Peyer's patch (tissue), 4 donors: ENCODE data around the gene C1QL3. TPM values are rescaled to one million over a fixed set of nuclear protein-coding genes. Genes with fewer than 3 reads are reported as not detected.

ENCODE experiments used
- DNase-seq, 3 donors: peaks; one replicate each; pipeline ENCODE4 v3.0.0-alpha.2; 2017 to 2019
- H3K27ac ChIP-seq, 4 donors: fragments of 200-600 bp; sonication (generic); one replicate each; pipeline ENCODE4 v1.5.1; 2016 to 2019
- H3K27me3 ChIP-seq, 2 donors: fragments of 200-600 bp; sonication (generic); one replicate each; pipeline ENCODE4 v1.5.1; 2019
- H3K36me3 ChIP-seq, 3 donors: fragments of 200-600 bp; sonication (generic); one replicate each; pipeline ENCODE4 v1.5.1; 2016 to 2019
- H3K4me1 ChIP-seq, 4 donors: fragments of 200-600 bp; sonication (generic); one replicate each; pipeline ENCODE4 v1.5.1; 2016 to 2019
- H3K4me3 ChIP-seq, 4 donors: fragments of 200-600 bp; sonication (generic); 1 replicate in 3 of 4; 2 replicates in 1 of 4; pipeline ENCODE4 v1.5.1; 2016 to 2019; ENCODE audit warnings: mild to moderate bottlenecking in 1 of 4
- H3K9me3 ChIP-seq, 4 donors: fragments of 200-600 bp; sonication (generic); one replicate each; pipeline ENCODE4 v1.5.1; 2016 to 2019; ENCODE audit warnings: mild to moderate bottlenecking in 1 of 4
- POLR2A ChIP-seq, 2 donors: fragments of 450-650 bp; IDR thresholded peaks; one replicate each; pipeline ENCODE4 v1.5.1; 2017; ENCODE audit warnings: antibody characterized with exemption in 2 of 2, mild to moderate bottlenecking in 2 of 2, moderate library complexity in 2 of 2
- total RNA-seq, 4 donors: library from RNA; depleted of rRNA; stranded (reverse); fragments of >200 nt; gene quantifications; one replicate each; pipeline ENCODE4 v1.1.0, GENCODE V29; 2016
- TF ChIP-seq, protein P1 (sequence below), 6 experiments: fragments of 450-650 bp in 4 of 6; fragments of 200-600 bp in 2 of 6; sonication (generic) in 1 of 6; IDR thresholded peaks; one replicate each; pipeline ENCODE4 v1.5.1; 2017 to 2019; ENCODE audit warnings: antibody characterized with exemption in 6 of 6, mild to moderate bottlenecking in 3 of 6, moderate library complexity in 1 of 6

Gene C1QL3
- total RNA-seq, 4 donors from 2014 or later, result not detected

DNA sequence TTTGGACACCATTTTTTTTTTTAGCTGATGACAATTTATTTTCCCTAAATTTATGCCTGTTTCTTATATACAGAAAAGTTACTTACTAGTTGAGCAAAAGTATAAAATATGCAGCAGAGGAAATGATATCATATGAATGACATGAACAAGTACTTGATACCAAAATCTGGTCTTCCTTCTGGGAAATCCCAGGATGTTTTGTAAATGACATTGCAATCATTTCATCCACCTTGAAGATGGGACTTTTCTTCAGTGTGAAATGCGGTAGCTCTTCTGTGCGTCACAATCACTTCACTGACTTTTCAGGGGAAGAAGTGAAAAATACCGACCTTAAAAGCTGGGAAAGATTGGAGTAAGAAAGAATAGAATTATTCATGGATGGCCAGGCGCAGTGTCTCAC is 23.8 kb downstream of the C1QL3 start:
- no peaks in the 10 kb centered on the region for H3K27me3 ChIP-seq
- H3K4me3 ChIP-seq, result no peak overlapping the region
- no peaks in the 10 kb centered on the region for H3K9me3 ChIP-seq
- H3K27ac ChIP-seq, result no peak overlapping the region
- H3K36me3 ChIP-seq, result no peaks in the 10 kb centered on the region
- no peak for DNase-seq
- H3K4me1 ChIP-seq, result no peaks in the 10 kb centered on the region
- no peak for TF ChIP-seq POLR2A (IDR thresholded peaks at IDR 0.05)
- TF ChIP-seq, protein P1, sequence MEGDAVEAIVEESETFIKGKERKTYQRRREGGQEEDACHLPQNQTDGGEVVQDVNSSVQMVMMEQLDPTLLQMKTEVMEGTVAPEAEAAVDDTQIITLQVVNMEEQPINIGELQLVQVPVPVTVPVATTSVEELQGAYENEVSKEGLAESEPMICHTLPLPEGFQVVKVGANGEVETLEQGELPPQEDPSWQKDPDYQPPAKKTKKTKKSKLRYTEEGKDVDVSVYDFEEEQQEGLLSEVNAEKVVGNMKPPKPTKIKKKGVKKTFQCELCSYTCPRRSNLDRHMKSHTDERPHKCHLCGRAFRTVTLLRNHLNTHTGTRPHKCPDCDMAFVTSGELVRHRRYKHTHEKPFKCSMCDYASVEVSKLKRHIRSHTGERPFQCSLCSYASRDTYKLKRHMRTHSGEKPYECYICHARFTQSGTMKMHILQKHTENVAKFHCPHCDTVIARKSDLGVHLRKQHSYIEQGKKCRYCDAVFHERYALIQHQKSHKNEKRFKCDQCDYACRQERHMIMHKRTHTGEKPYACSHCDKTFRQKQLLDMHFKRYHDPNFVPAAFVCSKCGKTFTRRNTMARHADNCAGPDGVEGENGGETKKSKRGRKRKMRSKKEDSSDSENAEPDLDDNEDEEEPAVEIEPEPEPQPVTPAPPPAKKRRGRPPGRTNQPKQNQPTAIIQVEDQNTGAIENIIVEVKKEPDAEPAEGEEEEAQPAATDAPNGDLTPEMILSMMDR (IDR thresholded peaks at IDR 0.05), result no peak

DNA sequence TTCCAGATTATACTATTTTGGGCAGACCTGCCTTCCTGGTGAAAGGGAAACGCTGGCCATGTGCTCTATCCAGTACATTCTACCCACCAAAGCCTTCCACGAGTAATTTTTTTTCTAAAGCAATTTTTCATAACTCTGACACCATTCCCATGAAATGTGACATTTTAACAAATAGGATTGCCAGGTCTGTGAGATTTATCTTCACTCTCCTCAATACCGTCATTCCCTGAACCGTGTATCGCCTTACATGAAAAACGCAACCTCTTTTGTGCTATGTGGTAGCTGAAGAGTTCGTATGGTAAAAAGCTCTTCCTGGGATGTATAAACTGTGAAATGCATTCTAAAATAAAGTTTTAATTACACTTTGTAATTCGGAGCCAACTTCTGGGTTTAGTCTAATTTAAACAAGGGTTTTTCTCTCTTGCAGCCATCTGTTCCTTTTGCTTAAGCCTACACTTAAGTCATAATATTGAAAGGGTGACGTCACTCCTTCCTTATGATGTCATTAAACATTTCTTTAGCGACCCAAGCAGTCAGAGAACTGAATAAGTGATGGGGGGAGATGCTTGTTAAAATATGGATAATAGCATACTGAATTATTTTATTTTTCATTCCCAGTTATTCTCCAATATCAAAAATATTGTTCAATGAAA is 27.7 kb downstream of the C1QL3 start:
- H3K27ac ChIP-seq, result no peak overlapping the region

DNA sequence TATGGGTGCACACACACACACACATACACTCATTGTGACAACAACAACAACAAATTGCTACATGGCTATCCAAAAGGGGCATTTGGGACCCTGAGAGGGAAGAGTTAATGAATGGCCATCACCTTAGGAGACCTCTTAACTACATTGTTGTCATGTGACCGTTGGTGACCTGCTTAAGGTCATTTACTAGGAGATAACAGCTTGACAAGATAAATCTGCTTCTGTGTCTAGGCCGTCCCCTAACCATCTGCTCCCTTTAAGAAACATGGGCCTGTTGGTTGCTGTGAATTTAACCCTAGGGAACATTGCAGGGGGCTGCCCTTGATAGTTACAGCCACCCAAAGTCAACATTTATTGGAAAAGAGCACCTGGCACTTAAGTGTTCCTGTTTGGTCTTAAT is 29.7 kb downstream of the C1QL3 start:
- H3K36me3 ChIP-seq, result peaks cover 0 to 8% (median 0%) of the 10 kb centered on the region in 3 donors
- H3K4me1 ChIP-seq, result no peaks in the 10 kb centered on the region
- H3K27me3 ChIP-seq, result no peaks in the 10 kb centered on the region
- TF ChIP-seq, protein P1 (IDR thresholded peaks at IDR 0.05), result no peak
- TF ChIP-seq POLR2A (IDR thresholded peaks at IDR 0.05), result no peak
- no peak overlapping the region for H3K27ac ChIP-seq
- no peak for DNase-seq
- no peaks in the 10 kb centered on the region for H3K9me3 ChIP-seq
- H3K4me3 ChIP-seq, result no peak overlapping the region

More for the DNA sequence above, 27.7 kb downstream of the C1QL3 start:
- Histone ChIP-seq H3K4me3 (no peak overlapping the region), H3K36me3 (peaks cover 0 to 4% (median 0%) of the 10 kb centered on the region in 3 donors), H3K4me1 (no peaks in the 10 kb centered on the region), H3K27me3 (no peaks in the 10 kb centered on the region), H3K9me3 (no peaks in the 10 kb centered on the region)
- TF ChIP-seq, protein P1 (IDR thresholded peaks at IDR 0.05), result no peak
- TF ChIP-seq POLR2A (IDR thresholded peaks at IDR 0.05), result no peak
- DNase-seq, result no peak

DNA sequence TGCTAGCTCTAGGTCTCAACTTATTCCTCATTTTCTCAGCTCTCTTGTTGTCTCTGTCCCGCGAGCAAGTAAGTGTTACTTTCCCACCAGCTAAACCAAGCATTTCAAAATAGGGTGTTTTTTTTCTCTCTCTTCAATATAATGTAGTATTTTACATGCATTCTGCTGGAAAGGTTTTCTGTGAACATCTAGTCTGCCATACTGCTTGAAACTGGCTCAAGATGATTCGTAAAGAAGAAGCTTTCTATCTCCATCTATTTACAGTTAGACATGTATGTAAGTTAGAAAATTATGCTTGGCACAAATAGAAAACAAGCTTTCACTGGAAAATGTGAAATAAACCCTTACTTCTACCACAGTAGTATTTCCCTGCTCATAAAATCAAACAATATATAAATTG is 31.2 kb downstream of the C1QL3 start:
- no peaks in the 10 kb centered on the region for H3K4me1 ChIP-seq
- DNase-seq, result no peak
- TF ChIP-seq POLR2A (IDR thresholded peaks at IDR 0.05), result no peak
- TF ChIP-seq, protein P1 (IDR thresholded peaks at IDR 0.05), result no peak
- no peaks in the 10 kb centered on the region for H3K9me3 ChIP-seq
- H3K27ac ChIP-seq, result no peak overlapping the region
- no peak overlapping the region for H3K4me3 ChIP-seq
- H3K27me3 ChIP-seq, result no peaks in the 10 kb centered on the region
- peaks cover 0 to 13% (median 0%) of the 10 kb centered on the region in 3 donors for H3K36me3 ChIP-seq

DNA sequence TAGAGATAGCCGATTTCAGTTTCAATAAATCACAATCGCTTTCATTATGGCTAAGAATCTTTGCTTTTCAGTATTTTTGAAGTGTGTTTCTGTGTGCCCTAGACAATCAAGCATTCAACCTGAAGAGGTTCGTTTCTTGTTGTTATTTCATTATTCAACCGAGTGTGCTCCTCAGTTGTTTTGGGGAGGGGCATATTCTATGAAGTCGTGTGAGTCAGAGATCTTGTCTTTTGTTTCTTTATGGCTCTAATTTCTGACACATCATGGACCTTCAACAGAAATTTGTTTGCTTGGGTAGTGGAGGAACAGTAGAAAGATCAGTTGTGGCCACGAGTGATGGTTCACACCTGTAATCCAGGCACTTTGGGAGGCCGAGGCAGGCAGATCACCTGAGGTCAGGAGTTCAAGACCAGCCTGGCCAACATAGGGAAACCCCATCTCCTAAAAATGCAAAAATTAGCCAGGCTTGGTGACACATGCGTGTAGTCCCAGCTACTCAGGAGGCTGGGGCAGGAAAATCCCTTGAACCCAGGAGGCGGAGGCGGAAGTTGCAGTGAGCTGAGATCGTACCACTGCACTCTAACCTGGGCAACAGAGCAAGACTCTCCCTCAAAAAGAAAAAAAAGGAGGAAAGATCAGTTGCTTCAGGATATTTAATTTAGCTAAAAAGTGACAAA is 38.3 kb downstream of the C1QL3 start:
- Histone ChIP-seq H3K27me3 (no peaks in the 10 kb centered on the region), H3K36me3 (peaks cover 0 to 5% (median 0%) of the 10 kb centered on the region in 3 donors), H3K27ac (no peak overlapping the region), H3K4me1 (no peaks in the 10 kb centered on the region), H3K9me3 (no peaks in the 10 kb centered on the region), H3K4me3 (no peak overlapping the region)
- TF ChIP-seq POLR2A (IDR thresholded peaks at IDR 0.05), result no peak
- TF ChIP-seq, protein P1 (IDR thresholded peaks at IDR 0.05), result no peak
- no peak for DNase-seq
